GM06990 (cell line): ENCODE measurements around the gene PACRG.

ENCODE experiments used
- DNase-seq: peaks from one replicate; pipeline ENCODE4 v3.0.0-alpha.2; 2011; ENCODE audit not compliant: insufficient read length; ENCODE audit errors: extremely low read depth
- H3K27me3 ChIP-seq: replicated peaks from 2 replicates; pipeline ENCODE4 v1.6.0; 2011; ENCODE audit warnings: low read length; ENCODE audit not compliant: control insufficient read depth, insufficient read depth
- H3K36me3 ChIP-seq: 2 replicates; pipeline ENCODE4 v1.5.1; 2011; ENCODE audit warnings: low read length; ENCODE audit not compliant: control insufficient read depth, insufficient read depth
- H3K4me3 ChIP-seq: replicated peaks from 2 replicates; pipeline ENCODE4 v1.5.1; 2011; ENCODE audit warnings: low read depth, mild to moderate bottlenecking, control low read depth, low read length
- CTCF ChIP-seq: IDR thresholded peaks from 2 replicates; pipeline ENCODE4 v1.5.1; 2011; ENCODE audit warnings: low read length, control low read depth, mild to moderate bottlenecking, inconsistent platforms; ENCODE audit not compliant: insufficient read depth, poor library complexity, severe bottlenecking

The PACRG gene

GRCh38 chr6:162697872-162698403, 29.8 kb upstream of the PACRG start:
- H3K36me3 ChIP-seq: no peaks in the 10 kb centered on the region
- TF ChIP-seq CTCF: no peak
- H3K27me3 ChIP-seq: no peaks in the 10 kb centered on the region
- DNase-seq: no peak
- H3K4me3 ChIP-seq: no peak overlapping the region

GRCh38 chr6:162698440-162698839, 29.3 kb upstream of the PACRG start:
- no peak for TF ChIP-seq CTCF
- H3K4me3 ChIP-seq: no peak overlapping the region
- no peak for DNase-seq
- H3K36me3 ChIP-seq: no peaks in the 10 kb centered on the region
- H3K27me3 ChIP-seq: no peaks in the 10 kb centered on the region

GRCh38 chr6:162699961-162700360, 27.8 kb upstream of the PACRG start:
- no peaks in the 10 kb centered on the region for H3K27me3 ChIP-seq
- no peak overlapping the region for H3K4me3 ChIP-seq
- H3K36me3 ChIP-seq: no peaks in the 10 kb centered on the region
- DNase-seq: no peak
- no peak for TF ChIP-seq CTCF

DNA sequence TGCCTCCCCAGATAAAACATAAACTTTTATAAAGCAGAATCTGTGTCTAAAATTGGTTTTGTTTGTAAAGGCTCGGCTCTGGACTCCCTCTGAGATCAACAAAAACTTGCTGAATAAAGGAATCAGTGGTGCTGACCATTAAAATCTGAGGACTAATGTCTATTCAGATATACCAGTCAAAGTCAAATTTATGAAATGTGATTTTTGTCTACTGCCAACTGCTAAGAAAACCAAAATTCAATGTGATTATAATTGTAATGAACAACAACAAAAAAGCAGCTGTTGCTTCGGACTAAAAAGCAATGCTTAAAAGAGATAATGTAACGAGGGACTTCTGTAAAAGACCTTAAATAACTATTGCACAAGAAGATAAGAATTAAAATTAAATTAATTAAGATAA, 26.8 kb upstream of the PACRG start:
- Histone ChIP-seq H3K27me3 (no peaks in the 10 kb centered on the region), H3K36me3 (no peaks in the 10 kb centered on the region), H3K4me3 (no peak overlapping the region)
- TF ChIP-seq CTCF: no peak
- DNase-seq: no peak

DNA sequence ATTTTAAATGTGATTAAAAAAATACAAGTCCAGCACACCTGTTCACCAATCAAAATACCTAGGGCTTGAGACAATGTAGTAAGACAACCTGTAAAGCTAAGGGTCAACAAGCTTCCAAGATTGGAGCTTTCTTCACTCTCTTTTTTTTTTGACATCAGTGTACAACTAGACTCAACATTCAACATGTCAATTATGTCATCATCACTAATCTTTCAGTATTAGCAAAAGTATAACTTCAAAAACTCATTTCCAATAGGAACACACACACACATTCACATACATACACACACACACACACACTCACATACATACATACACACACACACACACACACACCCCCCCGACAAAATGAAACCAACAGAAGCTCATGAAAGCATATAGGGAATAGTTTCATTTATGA, 26.2 kb upstream of the PACRG start:
- Histone ChIP-seq H3K36me3 (no peaks in the 10 kb centered on the region), H3K4me3 (no peak overlapping the region), H3K27me3 (no peaks in the 10 kb centered on the region)
- no peak for TF ChIP-seq CTCF
- no peak for DNase-seq

GRCh38 chr6:162702446-162702845, 25.3 kb upstream of the PACRG start:
- no peaks in the 10 kb centered on the region for H3K36me3 ChIP-seq

More at GRCh38 chr6:162702446-162702845, 25.3 kb upstream of the PACRG start:
- Histone ChIP-seq H3K4me3 (no peak overlapping the region), H3K27me3 (no peaks in the 10 kb centered on the region)
- no peak for DNase-seq
- TF ChIP-seq CTCF: no peak
